ENCODE results near the gene POLR3K. TPM values are rescaled to one million over a fixed set of nuclear protein-coding genes. Genes with fewer than 3 reads are reported as not detected.
A peak's percentile ranks its signal among the peaks of the same experiment; 100 is the strongest.
"Not testable (repeated sequence)": the region's sequence is repeated elsewhere in the genome, so short reads cannot be mapped to it uniquely, and the experiment has no call there.

Gene POLR3K
- total RNA-seq, 6 experiments from 2014 or later, result 3.5 to 6.3 (median 4.3) TPM

- H3K27ac ChIP-seq; intact Hi-C loops (cut with DNase I); H3K36me3 ChIP-seq; H3K4me3 ChIP-seq; H3K9me3 ChIP-seq; H3K4me1 ChIP-seq; H3K27me3 ChIP-seq: not testable (repeated sequence)
- ATAC-seq (peak in 1 of 4 donors; percentile 53), DNase-seq (peak; percentile 93 to 97 (median 94))
- 28% methylated on average over 7 of the region's 27 CpGs for WGBS (ENCODE audit: insufficient coverage, low coverage, low lambda C conversion rate, missing lambda C conversion rate)
- peak; percentile 24 to 42 (median 31) for TF ChIP-seq CTCF (IDR thresholded peaks at IDR 0.05)
Observed at GRCh38 chr16:10772-11171, 42.6 kb downstream of the POLR3K start.

GRCh38 chr16:9903-10665, 43.3 kb downstream of the POLR3K start:
- Histone ChIP-seq H3K27me3 (no peaks in the 10 kb centered on the region), H3K36me3 (no peaks in the 10 kb centered on the region), H3K27ac (no peak overlapping the region), H3K4me1 (no peaks in the 10 kb centered on the region), H3K9me3 (no peaks in the 10 kb centered on the region), H3K4me3 (no peak overlapping the region)
- DNase-seq (peak in 2 of 3 donors; percentile 49 to 51), ATAC-seq (peak; percentile 69 to 95 (median 82))
- WGBS (ENCODE audit: insufficient coverage, low coverage, low lambda C conversion rate, missing lambda C conversion rate), result 78% methylated on average over 29 of the region's 48 CpGs
- TF ChIP-seq CTCF (IDR thresholded peaks at IDR 0.05) (no peak), POLR2A (IDR thresholded peaks at IDR 0.05) (no peak)
- intact Hi-C loops (cut with DNase I), result no loop called here

Small RNA genes within 50 kb of the gene (microRNA-seq; reads per million reads assigned to microRNA genes)
- gene MIR6859-4, result 0 reads per million in 2 donors

Small RNA genes within 50 kb of the gene (small RNA-seq; reads per million reads assigned to genes)
- gene MIR6859-4 (0 reads per million in 2 experiments), gene Z69720.2 (0 reads per million in 2 experiments)

Other genes with a start within 250 kb of the POLR3K start
- 10 to 100 TPM; 11.7 to 15.9 (median 14.8) TPM for gene SNRNP25, start 220 bp upstream of the POLR3K start, total RNA-seq
- gene RHBDF1, start 19.0 kb upstream of the POLR3K start, total RNA-seq, result 10 to 100 TPM in 1 of 6 experiments, 1 to 10 TPM in 5; 5.0 to 14.3 (median 7.1) TPM
- gene MPG, start 24.6 kb upstream of the POLR3K start, total RNA-seq, result 10 to 100 TPM; 20.7 to 76.4 (median 26.9) TPM
- 10 to 100 TPM; 12.7 to 20.0 (median 13.9) TPM for gene NPRL3, start 85.1 kb upstream of the POLR3K start, total RNA-seq
- under 1 TPM in 1 of 6 experiments, not detected in 5; 0.81 TPM for gene HBZ, start 99.0 kb upstream of the POLR3K start, total RNA-seq
- 1 to 10 TPM in 4 of 6 experiments, not detected in 2; 1.1 to 8.4 (median 2.0) TPM for gene HBM, start 112.4 kb upstream of the POLR3K start, total RNA-seq
- 100 to 1,000 TPM in 2 of 6 experiments, 10 to 100 TPM in 4; 17.8 to 522 (median 55.9) TPM for gene HBA2, start 119.3 kb upstream of the POLR3K start, total RNA-seq
- gene HBA1, start 123.1 kb upstream of the POLR3K start, total RNA-seq, result 100 to 1,000 TPM in 3 of 6 experiments, 10 to 100 TPM in 1, 1 to 10 TPM in 2; 8.0 to 789 (median 84.3) TPM
- under 1 TPM in 1 of 6 experiments, not detected in 5; 0.47 TPM for gene HBQ1, start 126.9 kb upstream of the POLR3K start, total RNA-seq
- 10 to 100 TPM; 18.9 to 30.2 (median 20.4) TPM for gene LUC7L, start 175.8 kb upstream of the POLR3K start, total RNA-seq
- gene FAM234A, start 181.2 kb upstream of the POLR3K start, total RNA-seq, result 10 to 100 TPM; 31.7 to 64.8 (median 41.9) TPM
- 1 to 10 TPM in 1 of 6 experiments, under 1 TPM in 5; 0.37 to 1.3 (median 0.80) TPM for gene RGS11, start 222.3 kb upstream of the POLR3K start, total RNA-seq
- gene ARHGDIG, start 227.0 kb upstream of the POLR3K start, total RNA-seq, result not detected
- not detected for gene PDIA2, start 229.6 kb upstream of the POLR3K start, total RNA-seq